Endometrial microvascular endothelial cells (primary cell): ENCODE measurements around the gene MRPS9. TPM values are rescaled to one million over a fixed set of nuclear protein-coding genes. Genes with fewer than 3 reads are reported as not detected.

Source experiments
- in situ Hi-C: cut with HindIII; loops from 2 replicates; pipeline ENCODE4 v1.10.0; 2017; ENCODE audit warnings: low sequenced_read_pairs, low pct_unique_long_range_greater_than_20kb; ENCODE audit errors: inconsistent ontology term
- total RNA-seq: library from RNA; depleted of rRNA; stranded (reverse); fragments of >200 nt; gene quantifications from one replicate; pipeline ENCODE4 v1.2.3, GENCODE V29; 2015; ENCODE audit errors: inconsistent ontology term

Gene MRPS9
- 21.3 TPM for total RNA-seq

DNA sequence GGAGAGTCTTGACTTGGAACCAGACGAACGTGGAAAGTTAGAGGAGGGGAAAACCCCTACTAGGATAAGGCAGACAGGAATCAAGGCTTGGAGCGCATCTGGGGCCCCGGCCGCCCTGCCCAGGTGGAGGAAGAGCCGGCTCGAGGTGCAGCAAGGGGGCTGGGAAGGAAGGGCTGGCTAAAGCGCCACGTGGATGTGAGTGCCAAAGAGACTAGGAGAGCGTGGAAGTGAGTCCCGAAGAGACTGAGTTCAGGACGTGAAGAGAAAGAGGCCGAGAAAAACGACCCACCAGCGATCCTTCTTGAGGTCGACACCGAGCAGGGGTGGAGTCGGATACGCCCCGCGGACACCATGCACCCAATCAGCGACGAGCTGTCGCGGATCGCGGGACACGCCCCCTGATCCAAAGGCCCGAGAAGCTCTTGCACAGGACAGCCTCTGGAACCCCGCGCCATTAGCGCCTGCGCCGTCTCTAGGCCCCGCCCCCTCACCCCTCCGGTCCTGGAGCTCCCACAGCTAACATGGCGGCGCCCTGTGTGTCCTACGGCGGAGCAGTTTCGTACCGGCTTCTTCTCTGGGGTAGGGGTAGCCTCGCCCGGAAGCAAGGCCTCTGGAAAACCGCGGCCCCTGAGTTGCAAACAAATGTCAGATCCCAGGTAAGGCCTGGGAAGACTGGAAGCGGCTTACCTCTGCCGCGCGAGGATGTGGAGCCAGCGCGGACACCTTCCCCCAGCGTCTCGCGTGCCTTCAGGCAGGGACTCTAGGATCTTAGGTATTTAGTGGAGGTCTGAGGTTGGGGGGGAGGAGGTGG lies at the start of gene MRPS9:
TSS of gene MRPS9 (plus strand) at position 498 of the 811 bp plus-strand sequence. CDS start at position 522, 24 bp downstream.
- in situ Hi-C loops: no loop called here

DNA sequence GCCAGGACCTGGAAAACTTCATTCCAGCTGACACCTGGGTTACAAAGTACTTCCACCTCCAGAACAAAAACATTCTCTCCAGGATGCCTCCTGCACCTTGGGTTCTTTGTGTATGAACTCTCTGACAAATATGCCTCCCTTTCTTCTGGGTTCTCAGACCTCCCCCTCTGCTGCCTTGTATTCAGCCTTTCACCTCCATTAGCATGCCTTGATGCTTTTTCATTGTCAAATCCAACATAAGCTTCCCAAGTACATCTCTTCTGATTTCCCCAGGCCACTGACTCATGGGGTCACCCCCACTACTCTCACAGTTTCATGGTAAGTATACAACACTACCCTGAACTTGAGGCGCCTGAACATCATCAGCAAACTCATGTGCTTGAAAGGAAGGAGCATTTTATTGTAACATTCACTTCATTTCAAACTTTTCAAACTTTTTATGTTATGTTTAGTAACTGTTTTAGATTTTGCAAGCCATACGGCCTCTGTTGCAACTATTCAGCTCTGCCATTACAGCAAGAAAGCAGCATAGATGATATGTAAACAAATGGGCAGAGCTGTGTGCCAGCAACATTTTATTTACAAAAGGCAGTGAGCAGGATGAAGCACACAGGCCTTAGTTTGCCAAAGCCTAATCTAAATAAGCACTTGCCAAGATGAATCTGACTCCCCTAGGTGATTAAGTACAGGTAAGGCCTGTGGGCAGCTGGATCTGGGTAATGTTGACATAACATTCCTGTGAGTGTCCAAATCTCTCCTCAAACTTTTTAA lies 32.5 kb upstream of the MRPS9 start:
- in situ Hi-C loops: no loop called here

DNA sequence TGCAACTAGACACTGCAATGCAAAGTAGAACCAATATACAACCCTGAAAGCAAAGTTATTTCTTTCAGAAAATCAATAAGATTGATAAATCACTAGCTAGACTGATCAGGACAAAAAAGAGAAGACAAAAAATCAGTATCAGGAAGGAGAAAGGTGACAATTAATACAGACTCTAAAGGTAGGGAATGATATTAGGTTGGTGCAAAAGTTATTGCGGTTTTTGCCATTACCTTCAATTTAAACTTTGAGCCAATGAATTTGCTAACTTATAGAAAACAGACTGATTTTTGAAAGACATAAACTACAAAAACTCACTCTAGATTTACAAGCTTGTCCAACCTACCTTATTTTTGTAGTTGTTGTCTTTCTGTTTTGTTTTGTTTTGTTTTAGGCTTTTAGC lies 30.5 kb upstream of the MRPS9 start:
- in situ Hi-C loops: no loop called here

DNA sequence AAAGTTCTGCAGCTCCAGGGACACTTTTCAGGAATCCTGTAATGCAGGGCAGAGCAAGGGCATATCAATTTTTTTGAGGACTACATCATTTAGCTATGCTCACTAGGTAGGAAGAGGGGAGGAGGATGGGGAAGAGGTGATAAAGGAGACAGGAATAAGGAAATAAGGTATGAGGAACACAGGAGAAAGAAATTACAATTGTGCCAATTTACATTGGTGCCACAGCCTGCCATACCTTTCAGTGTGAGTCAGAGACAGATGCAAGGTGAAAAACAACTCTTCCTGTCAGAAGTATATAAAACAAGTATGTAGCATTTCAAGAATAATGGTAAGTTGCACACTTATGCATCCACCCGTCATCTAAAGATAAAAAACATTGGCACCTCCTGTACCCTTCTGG lies 5.4 kb upstream of the MRPS9 start:
- in situ Hi-C loops: no loop called here

DNA sequence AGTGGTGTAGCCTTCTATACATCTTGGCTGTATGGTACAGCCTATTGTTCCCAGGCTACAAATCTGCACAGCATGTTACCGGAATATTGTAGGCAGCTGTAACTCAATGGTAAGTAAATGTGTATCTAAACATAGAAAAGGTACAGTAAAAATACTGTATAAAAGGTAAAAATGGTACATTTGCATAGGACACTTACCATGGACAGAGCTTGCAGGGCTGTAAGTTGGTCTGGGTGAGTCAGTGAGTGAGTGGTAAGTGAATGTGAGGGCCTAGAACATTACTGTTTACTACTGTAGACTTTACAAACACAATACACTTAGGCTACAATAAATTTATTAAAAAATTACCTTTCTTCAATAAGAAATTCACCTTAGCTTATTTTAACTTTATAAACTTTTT lies 3.7 kb upstream of the MRPS9 start:
- in situ Hi-C loops: no loop called here

DNA sequence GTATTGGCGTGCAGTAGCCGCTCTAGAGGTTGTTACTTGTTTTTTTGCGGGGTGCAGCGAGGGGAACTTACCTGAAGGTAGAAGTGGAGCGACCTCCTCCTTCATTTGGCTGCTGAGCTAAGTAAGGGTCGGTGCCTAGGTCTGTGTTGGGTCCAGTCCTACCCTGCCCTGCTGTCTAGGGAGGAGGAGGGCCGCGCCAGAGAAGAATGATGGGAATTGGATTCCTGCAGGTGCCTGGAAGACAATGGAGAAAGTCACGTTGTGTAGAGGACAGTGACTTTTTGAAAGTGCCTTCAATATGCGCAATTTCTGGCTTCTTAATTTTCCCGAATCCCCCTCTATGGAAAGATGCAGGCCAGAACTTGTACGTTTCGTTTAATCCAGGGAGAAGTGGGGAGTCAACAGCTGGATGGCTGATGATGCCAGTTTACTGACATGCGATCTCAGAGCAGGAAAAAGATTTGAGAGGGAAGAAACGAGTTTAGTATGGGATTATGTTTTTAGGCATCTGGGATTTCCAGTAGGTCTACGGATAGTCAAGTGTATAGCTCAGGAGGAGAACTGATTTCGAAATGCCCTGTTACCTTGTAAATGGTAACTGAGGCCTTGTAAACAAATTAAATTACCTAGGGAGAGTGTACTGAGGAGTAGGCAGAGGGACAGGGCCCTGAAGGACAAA lies 653 bp downstream of the MRPS9 start:
- in situ Hi-C loops: no loop called here

DNA sequence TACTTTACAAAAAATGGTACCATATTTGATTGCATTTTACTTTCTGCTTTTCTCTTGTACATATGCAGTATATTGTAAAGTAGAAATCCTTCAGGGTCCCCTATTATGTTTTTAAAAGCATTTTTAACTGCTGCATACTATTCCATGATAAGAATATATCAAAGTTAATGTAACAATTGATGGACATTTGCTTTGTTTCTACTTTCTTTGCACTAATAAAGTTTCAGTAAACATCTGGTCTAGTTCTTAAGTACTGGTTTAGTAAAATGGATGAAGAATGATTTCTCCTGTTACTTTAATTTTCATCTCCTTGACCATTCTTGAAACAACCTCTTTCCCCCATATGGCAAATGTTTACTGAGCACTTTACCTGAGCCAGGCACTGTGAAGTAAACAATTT lies 1.7 kb downstream of the MRPS9 start:
- in situ Hi-C loops: no loop called here

DNA sequence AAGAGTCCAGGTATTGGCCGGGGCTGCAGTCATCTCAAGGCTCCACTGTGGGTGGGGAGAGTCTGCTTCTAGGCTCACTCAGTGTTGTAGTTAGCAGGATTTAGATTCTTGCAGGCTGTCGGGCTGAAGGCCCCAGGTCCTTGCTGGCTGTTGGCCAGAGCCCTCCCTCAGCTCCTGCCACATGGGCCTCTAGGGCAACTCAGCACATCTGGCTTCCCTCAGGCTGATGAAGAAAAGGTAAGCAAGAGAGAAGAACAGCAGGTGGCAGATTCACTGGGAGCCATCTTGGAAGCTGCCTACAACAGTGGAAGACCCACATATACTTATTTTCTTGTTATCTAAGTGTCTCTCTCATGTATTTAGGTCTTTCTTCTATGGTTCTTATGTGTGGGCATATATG lies 4.3 kb downstream of the MRPS9 start:
- in situ Hi-C loops: no loop called here

DNA sequence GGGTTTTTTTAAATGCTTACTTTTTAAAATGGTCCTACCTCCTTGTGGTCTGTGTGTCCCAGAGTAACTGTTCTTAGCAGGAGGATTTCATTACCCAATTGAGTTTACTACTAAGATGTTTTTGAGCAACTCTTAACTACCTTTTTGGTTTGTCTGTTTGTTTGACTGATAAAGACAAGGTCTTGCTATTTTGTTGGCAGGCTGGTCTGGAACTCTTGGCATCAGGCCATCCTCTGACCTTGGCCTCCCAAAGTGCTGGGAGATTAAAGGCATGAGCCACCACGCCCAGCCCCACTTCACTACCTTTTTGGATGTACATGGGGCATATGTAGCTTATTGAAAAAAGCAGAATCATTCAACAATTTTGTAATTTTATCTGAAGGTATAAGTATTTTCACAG lies 14.9 kb downstream of the MRPS9 start:
- in situ Hi-C loops: no loop called here

DNA sequence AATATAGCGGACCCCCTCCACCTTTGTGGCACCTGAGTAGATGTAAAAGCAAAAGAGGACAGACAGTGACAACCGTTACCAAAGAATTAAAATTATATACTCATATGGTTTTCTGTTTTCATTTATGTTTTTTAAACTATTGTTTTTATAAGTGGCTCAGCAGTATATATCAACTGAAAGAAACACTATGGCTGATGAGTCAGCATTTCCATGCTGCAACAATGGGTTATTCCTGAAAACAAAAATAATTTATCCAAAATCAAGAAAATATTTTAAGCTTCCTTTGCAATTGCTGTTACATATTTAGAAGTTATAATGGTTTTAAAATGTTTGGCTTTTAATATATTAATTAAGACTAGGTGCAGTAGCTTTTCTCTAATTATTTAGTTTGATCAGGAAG lies 17.7 kb downstream of the MRPS9 start:
- in situ Hi-C loops: no loop called here

DNA sequence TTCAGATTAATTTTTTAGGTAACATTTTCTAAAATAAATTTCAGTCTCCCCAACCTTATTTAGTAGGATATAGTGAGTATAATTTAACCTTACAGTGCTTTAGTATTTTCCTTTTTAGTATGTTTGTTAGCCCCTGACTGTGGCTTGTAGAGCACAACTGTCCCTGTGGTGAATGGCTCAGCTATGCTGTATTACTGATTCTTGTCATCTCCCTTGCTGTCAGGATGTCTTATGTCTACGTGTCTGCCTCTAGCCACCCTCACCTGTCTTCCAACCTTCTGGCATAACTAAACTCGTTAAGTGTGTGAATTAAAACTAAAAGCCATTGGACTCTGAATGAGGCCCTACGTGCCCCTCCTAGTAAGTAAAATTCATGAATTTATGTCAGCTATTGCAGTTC lies 18.4 kb downstream of the MRPS9 start:
- in situ Hi-C loops: no loop called here

DNA sequence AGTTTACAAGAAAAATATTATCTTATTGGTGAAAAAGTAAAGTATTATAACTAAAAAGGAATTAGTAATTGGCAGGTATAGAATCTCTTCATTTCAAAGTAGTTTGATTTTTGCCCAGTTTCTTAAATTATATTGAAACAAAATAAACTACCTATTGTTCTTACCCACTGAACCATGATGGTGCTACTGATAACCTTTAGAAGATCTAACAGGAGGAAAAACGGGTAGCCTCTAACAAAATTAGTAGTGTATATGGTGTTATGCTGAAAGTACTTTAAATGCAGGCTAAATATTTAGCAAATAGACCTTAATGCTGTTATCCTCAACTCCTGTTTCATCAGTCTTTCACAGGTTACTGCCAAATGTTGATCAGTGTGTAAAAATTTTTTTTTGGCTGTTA lies 19.1 kb downstream of the MRPS9 start:
- in situ Hi-C loops: no loop called here

DNA sequence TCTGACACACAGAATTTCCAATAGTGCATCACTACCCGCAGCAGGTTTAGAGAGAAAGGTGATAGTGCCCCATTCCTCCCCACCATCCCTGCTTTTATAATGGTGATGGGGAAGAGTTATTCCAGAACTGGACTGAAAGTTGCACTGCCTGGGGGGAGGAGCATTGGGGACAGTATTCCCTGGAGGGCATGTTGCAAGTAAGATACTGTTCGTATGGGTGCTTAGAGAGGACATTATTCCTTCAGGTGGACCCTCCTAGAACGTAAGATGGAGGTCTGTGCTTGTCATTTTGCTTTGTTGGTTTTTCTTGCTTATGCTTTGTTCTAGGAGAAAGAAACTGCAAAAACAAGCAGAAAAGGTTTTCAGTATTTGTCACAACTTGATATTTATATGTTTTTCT lies 23.7 kb downstream of the MRPS9 start:
- in situ Hi-C loops: no loop called here

DNA sequence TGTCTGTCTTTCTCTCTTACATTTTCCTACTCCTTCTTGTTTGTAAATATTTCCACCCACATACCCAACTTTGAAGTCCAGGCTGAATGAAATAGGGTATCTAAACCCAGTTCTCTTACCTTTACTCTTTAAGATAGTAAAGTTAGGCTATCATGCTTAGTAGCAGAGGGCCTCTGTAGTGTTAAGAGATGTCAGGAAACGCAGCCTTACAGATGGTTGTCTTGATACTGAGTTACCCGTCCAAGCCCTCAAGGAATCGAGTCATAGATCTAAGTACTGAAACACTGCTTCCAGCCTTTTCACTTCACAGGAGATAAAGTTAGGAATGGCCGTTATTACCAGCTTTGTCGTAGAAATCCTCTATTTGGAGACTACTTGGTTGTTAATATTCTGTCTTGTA lies 24.3 kb downstream of the MRPS9 start:
- in situ Hi-C loops: no loop called here

DNA sequence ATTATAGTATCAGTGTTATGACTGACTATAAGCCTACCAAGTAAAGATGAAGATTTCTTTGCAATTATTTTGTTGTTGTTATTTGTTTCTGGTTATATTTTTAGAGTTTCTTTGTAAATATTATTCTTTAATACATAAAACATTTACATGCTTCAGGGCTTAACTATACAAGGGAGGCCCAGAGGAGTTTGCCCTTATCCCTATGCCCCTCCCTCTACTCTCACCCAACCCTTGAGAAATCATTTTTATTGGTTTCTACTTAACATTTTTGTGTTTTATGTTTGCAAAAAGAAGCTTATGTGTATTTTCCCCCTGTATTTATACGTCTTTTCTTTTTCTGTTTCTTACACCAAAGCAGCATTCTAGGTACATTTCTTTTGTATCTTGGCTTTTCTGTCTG lies 30.5 kb downstream of the MRPS9 start:
- in situ Hi-C loops: no loop called here

DNA sequence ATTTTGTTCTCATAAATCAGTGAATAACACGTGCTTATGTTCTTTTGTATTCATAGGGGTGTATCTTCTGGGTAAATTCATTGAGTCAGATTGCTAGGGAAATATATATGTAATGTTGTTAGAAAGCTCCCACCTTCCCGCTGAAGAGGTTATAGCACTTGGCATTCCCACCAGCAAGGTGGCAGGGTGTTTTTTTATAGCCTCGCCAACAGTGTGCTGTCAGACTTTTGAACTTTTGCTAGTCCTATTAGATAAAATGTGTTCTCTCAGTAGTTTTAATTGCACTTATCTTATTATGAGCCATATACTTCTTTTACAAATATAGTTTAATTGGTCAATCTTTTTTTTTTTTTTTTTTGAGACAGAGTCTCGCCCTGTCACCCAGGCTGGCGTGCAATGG lies 31.0 kb downstream of the MRPS9 start:
- in situ Hi-C loops: no loop called here

DNA sequence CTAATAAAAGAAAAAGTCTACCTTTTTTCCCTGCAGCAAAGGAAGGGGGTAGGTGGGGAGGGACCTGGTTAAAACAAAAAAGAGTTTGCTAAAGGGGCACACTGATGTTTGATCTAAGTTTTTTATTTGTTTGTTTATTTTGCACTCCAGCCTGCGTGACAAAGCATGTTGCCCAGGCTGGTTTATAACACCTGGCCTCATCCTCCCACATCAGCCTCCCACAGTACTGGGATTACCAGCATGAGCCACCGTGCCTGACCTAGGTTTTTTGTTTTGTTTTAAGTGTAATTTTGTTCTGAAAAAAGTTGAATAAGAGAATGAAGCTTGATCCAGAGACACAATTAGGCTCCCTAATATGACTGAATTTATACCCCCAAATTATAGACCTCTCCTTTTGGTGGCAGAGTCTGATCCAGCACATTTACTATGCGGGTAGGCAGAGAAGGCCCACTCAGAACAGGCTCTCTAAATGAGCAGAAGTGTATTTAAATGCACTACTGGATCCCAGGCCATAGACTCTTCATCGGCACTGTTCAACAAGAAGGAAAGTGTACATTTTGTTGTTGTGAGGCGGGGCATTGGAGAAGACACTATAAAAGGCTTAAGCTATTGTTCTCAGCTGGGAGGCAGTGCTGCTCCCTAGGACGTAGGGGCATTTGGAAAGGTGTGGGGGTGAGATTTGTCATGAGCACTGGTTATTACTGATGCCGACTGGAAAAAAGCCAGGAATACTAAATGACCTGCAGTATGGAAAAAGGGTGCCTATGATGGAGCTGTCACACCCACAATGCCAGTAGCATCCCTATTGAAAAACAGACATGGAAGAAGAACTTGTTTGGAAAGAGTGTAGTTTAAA lies 32.4 kb downstream of the MRPS9 start:
- in situ Hi-C loops: no loop called here

DNA sequence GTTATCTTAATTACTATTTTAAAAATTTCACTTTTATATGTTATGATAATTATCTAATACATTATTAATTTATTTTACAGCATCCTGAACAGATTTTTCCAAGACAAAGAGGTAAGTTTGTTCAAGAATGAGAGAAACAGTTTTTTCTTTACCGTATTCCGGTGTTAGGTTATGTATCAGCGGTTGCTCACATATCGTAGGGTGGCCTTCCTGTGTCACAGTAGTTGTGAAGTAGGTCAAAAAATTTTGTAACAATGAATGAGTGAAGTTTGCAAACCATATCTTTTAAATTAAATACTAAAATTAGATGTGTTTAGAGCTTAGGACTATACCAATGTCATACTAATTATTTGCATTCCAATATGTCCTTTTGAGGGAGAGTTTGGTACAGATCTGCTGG lies 33.5 kb downstream of the MRPS9 start:
- in situ Hi-C loops: no loop called here

DNA sequence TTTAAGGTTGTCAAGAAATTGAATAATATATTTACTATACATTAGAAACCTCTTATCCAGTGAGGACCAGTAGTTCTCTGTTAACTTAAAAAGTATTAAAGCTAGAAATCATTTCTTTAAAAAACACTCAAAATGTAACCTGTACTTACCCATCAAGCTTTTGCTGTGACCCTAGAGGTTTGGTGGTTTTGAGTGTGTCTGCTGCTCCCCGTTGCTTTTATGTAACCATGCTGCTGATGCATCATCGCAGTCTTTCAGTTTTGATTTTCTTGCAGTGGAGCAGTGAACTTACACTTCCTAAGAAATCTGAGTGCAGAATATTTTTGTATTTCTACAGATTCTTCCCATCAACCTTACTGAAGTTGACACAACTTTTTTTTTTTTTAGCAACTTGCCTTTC lies 34.2 kb downstream of the MRPS9 start:
- in situ Hi-C loops: no loop called here
